ENCODE results near the gene KSR1. TPM values are rescaled to one million over a fixed set of nuclear protein-coding genes. Genes with fewer than 3 reads are reported as not detected.

Gene KSR1
- total RNA-seq, 2 donors from 2014 or later = 13.9 to 16.5 TPM

- intact Hi-C loops (cut with DNase I) = no loop called here
- Histone ChIP-seq H3K36me3 (no peaks in the 10 kb centered on the region), H3K9me3 (no peaks in the 10 kb centered on the region), H3K9ac (ENCODE audit: low read depth in 2 of 2, low read length in 2 of 2) (no peak overlapping the region), H3K27ac (no peak overlapping the region), H3K4me3 (no peak overlapping the region), H3K4me1 (peaks cover 17% of the 10 kb centered on the region), H3K27me3 (no peaks in the 10 kb centered on the region)
- DNase-seq = no peak
- no peak for TF ChIP-seq CTCF (IDR thresholded peaks at IDR 0.05)
These were observed 102.1 kb downstream of the KSR1 start for GRCh38 chr17:27558341-27558740.

DNA sequence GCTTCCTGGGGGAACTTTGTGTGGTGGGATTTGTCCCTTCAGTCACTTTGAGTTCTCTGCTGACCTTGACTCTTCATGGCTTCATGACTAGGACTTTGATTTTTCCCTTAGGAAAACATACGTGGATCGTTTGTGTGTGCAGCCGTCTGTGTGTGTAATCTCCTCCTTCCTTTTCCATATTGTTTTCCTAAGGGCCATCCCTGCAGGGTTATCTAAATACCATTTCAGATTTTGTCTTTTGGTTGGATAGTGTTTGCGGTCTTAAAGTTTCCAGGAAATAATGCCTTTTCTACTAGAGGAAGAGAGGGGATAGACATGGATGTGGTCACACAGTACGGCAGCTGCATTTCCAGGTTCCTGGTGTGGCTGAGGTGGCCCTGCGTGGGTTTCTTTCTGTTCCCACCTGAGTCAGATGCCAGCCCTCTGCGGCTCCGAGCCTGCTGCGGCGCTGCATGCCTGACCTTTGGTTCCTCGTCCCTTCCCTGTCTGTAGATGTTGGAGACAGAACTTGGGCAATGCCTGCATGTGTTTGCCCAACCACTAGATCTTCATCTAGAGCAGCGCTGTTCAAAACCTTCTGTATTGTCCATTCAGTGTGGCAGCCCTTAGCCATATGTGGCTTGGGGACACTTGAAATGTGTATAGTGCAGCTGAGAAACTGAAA lies 102.7 kb downstream of the KSR1 start:
- H3K27me3 ChIP-seq = no peaks in the 10 kb centered on the region
- H3K36me3 ChIP-seq = no peaks in the 10 kb centered on the region
- TF ChIP-seq CTCF (IDR thresholded peaks at IDR 0.05) = no peak
- H3K4me3 ChIP-seq = no peak overlapping the region
- peak overlapping the region; percentile 64 for H3K27ac ChIP-seq
- H3K9me3 ChIP-seq = no peaks in the 10 kb centered on the region
- peak; percentile 58 for DNase-seq
- intact Hi-C loops (cut with DNase I) = no loop called here
- H3K9ac ChIP-seq (ENCODE audit: low read depth in 2 of 2, low read length in 2 of 2) = peak overlapping the region in 1 of 2 donors; percentile 59
- H3K4me1 ChIP-seq = peaks cover 17% of the 10 kb centered on the region

DNA sequence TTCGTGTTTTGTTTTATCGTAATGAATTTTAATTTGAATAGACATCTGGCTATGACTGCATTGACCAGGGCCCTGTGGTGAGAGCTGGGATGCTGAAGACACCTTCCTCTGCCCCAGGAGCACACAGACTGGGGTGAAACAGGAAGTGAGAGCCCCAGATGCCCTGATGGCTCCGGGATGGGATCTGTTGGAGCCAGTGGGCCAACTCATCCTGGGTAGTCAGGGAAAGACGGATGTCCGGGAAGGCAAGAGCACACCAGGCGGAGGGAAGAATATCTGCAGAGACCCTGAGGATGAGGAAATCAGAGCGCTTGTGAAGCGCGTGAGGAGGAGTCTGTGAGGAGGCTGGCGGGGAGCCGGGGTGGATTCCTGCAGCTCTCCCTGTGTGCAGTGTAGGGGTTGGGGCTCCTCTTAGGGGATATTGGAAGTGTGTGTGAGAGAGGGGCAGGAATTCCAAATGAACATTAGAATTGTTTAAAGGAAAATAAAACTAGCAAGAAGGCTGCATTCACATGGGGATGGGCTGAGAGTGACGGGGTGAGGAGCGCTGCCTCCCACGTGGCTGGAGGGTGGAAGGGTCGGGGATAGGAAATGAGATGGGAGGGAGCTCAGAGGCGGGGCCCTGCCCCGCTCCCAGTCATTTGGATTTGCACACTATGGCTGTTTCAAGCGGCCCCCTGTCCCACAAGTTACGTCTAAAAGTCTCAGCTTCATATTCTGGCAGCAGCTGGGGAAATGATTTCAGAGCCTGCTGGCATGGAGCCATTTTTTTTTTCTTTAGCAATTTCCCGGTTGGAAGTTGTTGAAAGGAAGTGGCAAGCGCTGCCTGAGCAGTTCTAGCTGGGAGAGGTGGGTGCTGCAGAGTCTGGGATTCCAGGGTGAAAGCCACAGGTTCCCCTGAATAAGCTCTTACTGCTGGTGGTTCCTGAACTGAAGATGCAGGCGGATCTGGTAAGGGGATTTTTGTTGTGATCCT lies 103.5 kb downstream of the KSR1 start:
- H3K27ac ChIP-seq = peak overlapping the region; percentile 64
- H3K9me3 ChIP-seq = no peaks in the 10 kb centered on the region
- peak; percentile 66 for DNase-seq
- no peak for TF ChIP-seq CTCF (IDR thresholded peaks at IDR 0.05)
- intact Hi-C loops (cut with DNase I) = loop anchor here (10.0 kb wide), 1 partner anchor 105 kb away; the partner anchor contains the start of gene KSR1
- H3K36me3 ChIP-seq = no peaks in the 10 kb centered on the region
- no peak overlapping the region for H3K4me3 ChIP-seq
- peak overlapping the region in 1 of 2 donors; percentile 59 for H3K9ac ChIP-seq (ENCODE audit: low read depth in 2 of 2, low read length in 2 of 2)
- peaks cover 17% of the 10 kb centered on the region for H3K4me1 ChIP-seq
- no peaks in the 10 kb centered on the region for H3K27me3 ChIP-seq

DNA sequence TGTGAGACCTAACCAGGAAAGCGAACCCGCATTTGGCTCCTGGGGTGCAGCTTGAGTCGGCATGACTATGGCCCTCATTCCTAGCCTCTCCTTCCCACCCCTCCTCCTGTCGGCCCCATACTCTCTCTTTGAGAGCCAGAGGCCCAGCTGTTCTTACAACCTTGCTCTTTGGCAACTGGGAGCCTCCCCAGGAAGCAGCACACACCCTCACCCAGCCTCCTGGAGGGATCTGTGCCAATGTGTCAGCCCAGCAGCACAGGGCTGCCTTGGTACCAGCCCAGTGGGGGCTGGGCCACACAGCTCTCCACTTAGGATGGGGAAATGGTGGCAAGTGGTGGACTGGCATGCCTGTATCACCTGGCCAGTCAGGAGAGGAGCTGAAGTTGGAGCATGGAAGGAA lies 104.4 kb downstream of the KSR1 start:
- TF ChIP-seq CTCF (IDR thresholded peaks at IDR 0.05) = no peak
- H3K4me3 ChIP-seq = no peak overlapping the region
- no peaks in the 10 kb centered on the region for H3K9me3 ChIP-seq
- peak overlapping the region; percentile 64 for H3K27ac ChIP-seq
- no peaks in the 10 kb centered on the region for H3K36me3 ChIP-seq
- peak overlapping the region in 1 of 2 donors; percentile 59 for H3K9ac ChIP-seq (ENCODE audit: low read depth in 2 of 2, low read length in 2 of 2)
- H3K4me1 ChIP-seq = peaks cover 17% of the 10 kb centered on the region
- H3K27me3 ChIP-seq = no peaks in the 10 kb centered on the region
- DNase-seq = peak; percentile 75
- intact Hi-C loops (cut with DNase I) = loop anchor here (10.0 kb wide), 1 partner anchor 106 kb away; the partner anchor contains the start of gene KSR1

- Histone ChIP-seq H3K9me3 (no peaks in the 10 kb centered on the region), H3K27ac (no peak overlapping the region), H3K27me3 (no peaks in the 10 kb centered on the region), H3K9ac (ENCODE audit: low read depth in 2 of 2, low read length in 2 of 2) (no peak overlapping the region), H3K4me3 (no peak overlapping the region), H3K36me3 (no peaks in the 10 kb centered on the region), H3K4me1 (peaks cover 17% of the 10 kb centered on the region)
- intact Hi-C loops (cut with DNase I) = loop anchor here (10.0 kb wide), 1 partner anchor 108 kb away; the partner anchor contains the start of gene KSR1
- no peak for TF ChIP-seq CTCF (IDR thresholded peaks at IDR 0.05)
- no peak for DNase-seq
These were observed 106.7 kb downstream of the KSR1 start for GRCh38 chr17:27562777-27563455.
